Hippocampal formation (tissue), 2 donors: Measurements from ENCODE around the gene NCK1.
"Not testable (repeated sequence)": the region's sequence is repeated elsewhere in the genome, so short reads cannot be mapped to it uniquely, and the experiment has no call there.

Experiments
- DNase-seq, 2 donors: peaks; one replicate each; lab custom pipeline; 2025; lab: John Stamatoyannopoulos, UW

NCK1 gene

DNA sequence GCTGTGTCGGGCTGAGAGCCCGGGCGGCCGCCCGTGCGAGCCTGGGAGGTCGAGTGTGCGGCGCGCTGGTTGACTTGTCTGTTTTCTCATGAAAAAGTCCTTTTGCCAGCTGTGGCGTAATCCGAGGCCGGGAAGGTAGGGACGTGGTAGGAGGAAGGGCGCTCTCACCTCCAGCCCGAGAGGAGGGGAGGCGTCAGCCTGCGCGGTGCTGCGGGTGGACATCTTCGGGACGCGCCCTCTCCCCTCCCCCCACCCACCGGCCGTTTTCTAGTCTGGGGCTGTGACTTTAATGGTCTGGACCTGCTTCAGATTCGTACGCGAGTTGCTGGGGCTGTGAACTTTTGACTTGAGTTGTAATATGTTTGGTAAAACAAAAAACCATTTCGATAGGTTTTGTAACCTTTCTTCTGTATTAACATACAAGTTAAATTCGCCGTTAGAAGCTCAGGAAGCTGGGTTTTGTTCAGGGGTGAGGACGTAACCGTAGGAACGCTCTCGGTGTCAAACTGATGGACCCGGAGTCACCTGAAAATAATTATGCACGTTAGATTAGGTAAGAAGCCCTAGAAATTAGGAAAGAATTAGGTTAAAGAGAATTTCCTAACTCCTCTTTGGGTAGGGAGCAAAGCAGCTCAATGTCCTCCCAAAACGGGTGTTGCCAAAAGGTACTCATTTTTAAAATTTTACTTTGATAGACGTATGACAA is 762 bp downstream of the NCK1 start:
- DNase-seq, result peak in 1 of 2 donors; percentile 30

DNA sequence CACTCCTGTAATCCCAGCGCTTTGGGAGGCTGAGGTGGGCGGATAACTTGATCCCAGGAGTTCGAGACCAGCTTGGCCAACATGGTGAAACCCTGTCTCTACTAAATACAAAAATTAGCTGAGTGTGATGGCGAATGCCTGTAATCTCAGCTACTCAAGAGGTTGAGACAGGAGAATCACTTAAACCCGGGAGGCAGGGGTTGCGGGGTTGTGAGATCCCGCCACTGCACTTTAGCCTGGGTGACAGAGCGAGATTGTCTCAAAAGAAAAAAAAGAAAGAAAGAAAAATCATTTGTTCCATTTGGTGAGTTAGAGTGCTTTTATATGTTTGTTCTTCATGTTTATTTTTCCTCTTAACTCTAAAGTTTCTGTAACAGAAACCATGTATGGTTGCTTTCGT is 7.3 kb downstream of the NCK1 start:
- no peak for DNase-seq

GRCh38 chr3:136872258-136872657 is 10.2 kb downstream of the NCK1 start:
- not testable (repeated sequence) for DNase-seq

GRCh38 chr3:136879510-136879909 is 17.5 kb downstream of the NCK1 start:
- DNase-seq, result not testable (repeated sequence)

GRCh38 chr3:136882571-136882970 is 20.6 kb downstream of the NCK1 start:
- no peak for DNase-seq

DNA sequence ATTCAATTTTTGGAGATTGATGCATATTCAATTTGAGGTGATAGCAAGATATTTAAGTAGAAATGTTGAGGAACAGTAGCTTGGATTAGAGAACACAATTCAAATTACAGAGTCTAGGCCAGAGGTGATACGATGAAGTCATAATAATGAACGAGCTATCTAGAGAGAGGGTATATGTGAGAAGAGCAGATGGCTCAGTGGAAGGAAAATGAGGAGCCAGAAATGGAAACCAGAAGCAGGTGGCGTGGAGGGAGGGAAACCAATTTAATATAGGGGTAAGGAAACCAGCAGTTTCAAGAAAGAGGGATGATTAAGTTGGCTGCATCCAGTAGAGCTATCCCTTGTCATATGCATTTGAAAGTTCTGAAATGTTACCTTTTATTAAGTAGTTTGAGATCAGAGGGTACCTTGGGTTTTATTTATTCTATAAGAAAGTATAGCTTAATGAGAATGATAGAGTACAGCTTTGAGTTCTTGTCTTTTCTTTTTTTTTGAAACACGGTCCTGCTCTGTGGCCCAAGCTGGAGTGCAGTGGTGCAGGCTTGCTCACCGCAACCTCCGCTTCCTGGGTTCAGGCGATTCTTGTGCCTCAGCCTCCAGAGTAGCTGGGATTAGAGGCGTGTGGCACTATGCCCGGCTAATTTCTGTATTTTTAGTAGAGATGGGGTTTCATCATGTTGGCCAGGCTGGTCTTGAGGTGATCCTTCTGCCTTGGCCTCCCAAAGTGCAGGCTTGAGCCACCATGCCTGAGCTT is 22.1 kb downstream of the NCK1 start:
- DNase-seq, result no peak

GRCh38 chr3:136885357-136886213 is 23.6 kb downstream of the NCK1 start:
- DNase-seq, result no peak

DNA sequence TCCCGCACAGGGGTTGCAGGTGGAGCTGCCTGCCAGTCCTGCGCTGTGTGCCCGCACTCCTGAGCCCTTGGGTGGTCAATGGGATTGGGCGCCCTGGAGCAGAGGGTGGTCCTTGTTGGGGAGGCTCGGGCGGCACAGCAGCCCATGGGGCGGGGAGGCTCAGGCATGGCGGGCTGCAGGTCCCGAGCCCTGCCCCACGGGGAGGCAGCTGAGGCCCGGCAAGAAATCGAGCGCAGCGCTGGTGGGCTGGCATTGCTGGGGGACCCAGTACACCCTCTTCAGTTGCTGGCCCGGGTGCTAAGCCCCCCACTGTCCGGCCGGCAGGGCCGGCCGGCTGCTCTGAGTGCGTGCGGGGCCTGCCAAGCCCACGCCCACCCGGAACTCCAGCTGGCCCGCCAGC is 27.9 kb downstream of the NCK1 start:
- DNase-seq, result no peak

DNA sequence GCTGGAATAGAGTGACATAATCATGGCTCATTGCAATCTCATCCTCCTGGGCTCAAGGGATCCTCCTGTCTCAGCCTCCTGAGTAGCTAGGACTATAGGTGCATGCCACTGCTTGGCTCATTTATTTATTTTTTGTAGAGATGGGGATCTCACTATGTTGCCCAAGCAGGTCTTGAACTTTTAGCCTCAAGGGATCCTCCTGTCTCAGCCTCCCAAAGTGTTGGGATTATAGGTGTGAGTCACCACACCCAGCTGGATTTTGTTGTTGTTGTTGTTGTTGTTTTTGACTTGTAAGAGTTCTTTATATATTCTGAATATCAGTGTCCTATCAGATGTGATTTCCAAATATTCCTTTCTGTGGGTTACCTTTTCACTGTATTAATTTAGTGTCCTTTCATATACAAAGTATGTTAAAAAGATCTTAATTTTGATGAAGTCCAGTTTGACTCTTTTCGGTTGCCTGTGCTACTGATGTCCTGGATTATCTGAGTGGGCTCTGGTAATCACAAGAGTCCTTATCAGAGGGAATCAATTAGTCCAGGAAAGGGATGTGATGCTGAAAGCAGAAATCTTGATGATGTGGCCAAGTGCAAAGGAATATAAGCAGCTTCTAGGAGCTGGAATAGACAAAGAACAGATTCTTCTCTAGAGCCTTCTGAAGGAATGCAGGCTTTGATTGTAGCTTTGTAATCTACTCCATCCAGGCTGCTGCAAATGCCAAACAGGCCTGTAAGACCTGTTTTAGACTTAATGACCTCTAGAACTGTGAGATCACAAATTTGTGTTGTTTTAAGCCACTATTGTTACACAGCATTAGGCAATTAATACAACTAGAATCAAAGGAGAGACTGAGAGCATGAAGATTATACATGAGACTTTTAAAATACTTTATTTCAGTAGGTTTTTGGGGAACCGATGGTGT is 30.2 kb downstream of the NCK1 start:
- DNase-seq, result no peak

- DNase-seq, result no peak
These were observed 31.9 kb downstream of the NCK1 start for GRCh38 chr3:136893848-136894443.

GRCh38 chr3:136897171-136897570 is 35.2 kb downstream of the NCK1 start:
- DNase-seq, result not testable (repeated sequence)

GRCh38 chr3:136898549-136898948 is 36.5 kb downstream of the NCK1 start:
- no peak for DNase-seq

DNA sequence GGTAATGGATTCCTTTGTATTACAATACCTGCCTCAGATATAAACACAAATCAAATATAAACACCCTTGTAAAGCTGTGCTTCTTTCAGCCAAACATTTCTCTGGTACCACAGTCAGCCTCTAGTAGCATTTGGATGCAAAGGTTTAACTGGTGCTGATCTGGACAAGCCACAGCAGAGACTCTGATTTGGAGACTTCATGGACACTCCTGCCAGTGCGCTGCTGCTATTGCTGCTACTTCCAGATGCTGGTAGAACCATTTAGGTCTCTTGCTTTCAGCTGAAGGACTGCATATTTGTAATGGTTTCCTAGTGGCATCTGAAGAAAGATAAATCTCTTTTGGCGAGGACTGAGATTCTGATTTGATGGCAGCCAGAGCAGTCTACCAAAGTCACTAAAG is 36.9 kb downstream of the NCK1 start:
- DNase-seq, result no peak

DNA sequence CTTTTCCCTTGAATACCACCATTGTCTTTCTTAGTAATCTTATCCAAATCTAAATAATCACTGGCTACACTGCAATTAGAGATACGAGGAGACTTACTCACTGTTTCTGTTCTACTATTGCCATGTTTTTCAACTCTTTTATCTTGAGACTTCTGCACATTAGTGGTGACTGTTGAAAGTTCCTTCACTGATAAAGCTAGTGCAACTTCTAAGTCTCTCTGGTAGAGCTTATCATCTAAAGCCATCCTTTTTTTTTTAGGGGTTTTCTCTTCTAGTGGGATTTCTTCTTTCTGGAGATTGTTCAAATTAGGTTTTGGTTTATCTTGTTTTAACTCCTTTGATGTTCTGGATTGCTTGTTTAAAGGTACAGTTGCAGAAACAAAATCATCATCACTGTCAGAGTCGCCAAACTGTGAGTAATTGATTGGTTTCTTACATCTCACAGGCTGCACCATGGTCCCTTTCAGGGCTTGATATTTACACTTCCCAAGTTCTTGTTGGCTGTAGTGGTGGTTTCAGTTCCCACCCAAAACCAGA is 37.7 kb downstream of the NCK1 start:
- no peak for DNase-seq

- not testable (repeated sequence) for DNase-seq
These were observed 38.7 kb downstream of the NCK1 start for GRCh38 chr3:136900694-136901093.

GRCh38 chr3:136901391-136901790 is 39.4 kb downstream of the NCK1 start:
- no peak for DNase-seq

DNA sequence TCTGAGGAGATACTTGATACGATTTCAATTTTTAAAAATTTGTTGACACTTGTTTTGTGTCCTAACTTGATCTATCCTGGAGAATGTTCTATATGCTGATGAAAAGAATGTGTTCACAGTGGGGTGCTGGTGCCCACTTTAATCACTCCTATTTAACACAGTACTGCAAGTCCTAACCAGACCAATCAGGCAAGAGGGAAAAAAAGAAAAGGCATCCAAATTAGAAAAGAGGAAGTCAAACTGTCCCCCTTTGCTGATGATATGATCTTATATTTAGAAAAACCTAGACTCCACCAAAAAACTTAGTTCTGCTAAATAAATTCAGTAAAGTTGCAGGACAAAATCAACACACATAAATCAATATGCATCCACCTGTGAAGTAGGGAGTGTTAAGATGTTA is 40.5 kb downstream of the NCK1 start:
- DNase-seq, result not testable (repeated sequence)

- no peak for DNase-seq
These were observed 41.9 kb downstream of the NCK1 start for GRCh38 chr3:136903899-136904298.

GRCh38 chr3:136904746-136905145 is 42.7 kb downstream of the NCK1 start:
- DNase-seq, result no peak

- DNase-seq, result no peak
These were observed 43.5 kb downstream of the NCK1 start for GRCh38 chr3:136905549-136905948.

GRCh38 chr3:136906725-136907124 is 44.7 kb downstream of the NCK1 start:
- no peak for DNase-seq
